ENCODE measurements around the gene ECSCR.

DNA sequence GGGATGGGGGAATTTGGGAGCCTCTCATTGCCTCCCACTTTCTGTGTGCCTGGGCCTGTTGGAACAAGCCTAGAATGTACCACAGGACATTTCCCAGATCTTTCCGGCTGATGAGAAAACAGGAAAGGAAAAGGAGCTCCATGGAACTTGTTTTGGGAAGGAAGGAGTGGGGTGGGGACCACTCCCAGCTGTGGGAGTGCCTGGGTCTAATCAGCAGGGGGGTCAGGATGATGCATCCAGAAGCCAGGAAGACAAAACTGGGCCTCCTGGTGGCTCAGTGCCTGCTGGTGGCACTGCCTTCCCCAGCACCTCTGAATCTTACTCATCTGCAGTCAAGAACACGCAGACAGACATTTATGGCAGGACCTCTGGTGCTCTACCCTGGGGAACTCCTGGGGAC lies 11.0 kb upstream of the ECSCR start:
- TF ChIP-seq POLR2AphosphoS5 (IDR thresholded peaks at IDR 0.05): no peak
- no peak for TF ChIP-seq CTCF (IDR thresholded peaks at IDR 0.05)
- TF ChIP-seq EP300 (IDR thresholded peaks at IDR 0.05): no peak
- no peak for TF ChIP-seq POLR2A (IDR thresholded peaks at IDR 0.05; ENCODE audit: low read depth)
